Astrocyte of the spinal cord (primary cell): Measurements from ENCODE around the gene RAB14.

ENCODE experiments used
- DNase-seq: peaks from one replicate; pipeline ENCODE4 v3.0.0; 2011; ENCODE audit warnings: low read depth, low spot score
- H3K4me3 ChIP-seq: 2 replicates; pipeline ENCODE4 v1.5.1; 2011; ENCODE audit warnings: low read depth, mild to moderate bottlenecking, low read length, moderate library complexity
- in situ Hi-C: cut with HindIII; loops from 2 replicates; pipeline ENCODE4 v1.10.0; 2017; ENCODE audit warnings: low sequenced_read_pairs
- TF ChIP-seq, protein P1 (sequence below): IDR thresholded peaks from 2 replicates; pipeline ENCODE4 v1.5.1; 2012; ENCODE audit warnings: low read depth, mild to moderate bottlenecking, low read length, inconsistent platforms

RAB14 gene

DNA sequence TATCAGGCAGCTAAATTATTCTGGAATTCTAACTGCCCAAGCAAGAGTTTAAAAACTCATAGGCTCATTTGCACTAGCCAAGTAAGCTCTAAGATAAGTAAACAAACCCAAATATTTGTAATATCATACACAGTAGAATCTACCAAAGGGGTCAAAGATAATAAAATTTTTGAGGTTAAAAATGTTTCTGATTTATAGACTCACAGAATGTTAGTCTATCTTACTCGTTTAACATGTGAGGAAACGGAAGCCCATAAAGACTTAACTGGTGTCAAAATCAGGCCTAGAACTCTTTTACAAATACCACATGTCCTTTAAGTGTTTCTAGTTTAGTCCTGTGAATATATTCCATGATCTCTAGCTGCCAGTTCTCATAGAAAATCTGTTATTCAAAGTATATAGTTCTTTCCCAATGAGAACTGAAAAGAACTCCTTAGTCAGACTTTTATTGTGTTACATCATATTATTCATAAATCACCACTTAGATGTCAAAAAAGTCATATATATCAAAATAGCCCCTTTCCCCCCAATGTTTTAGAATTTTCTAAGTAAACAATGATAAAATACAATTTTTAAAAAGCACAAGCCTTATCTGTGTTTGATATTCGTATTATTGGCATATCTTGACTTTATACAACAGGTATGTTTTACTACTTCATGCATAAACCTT, 13.9 kb downstream of the RAB14 start:
- TF ChIP-seq, protein P1, sequence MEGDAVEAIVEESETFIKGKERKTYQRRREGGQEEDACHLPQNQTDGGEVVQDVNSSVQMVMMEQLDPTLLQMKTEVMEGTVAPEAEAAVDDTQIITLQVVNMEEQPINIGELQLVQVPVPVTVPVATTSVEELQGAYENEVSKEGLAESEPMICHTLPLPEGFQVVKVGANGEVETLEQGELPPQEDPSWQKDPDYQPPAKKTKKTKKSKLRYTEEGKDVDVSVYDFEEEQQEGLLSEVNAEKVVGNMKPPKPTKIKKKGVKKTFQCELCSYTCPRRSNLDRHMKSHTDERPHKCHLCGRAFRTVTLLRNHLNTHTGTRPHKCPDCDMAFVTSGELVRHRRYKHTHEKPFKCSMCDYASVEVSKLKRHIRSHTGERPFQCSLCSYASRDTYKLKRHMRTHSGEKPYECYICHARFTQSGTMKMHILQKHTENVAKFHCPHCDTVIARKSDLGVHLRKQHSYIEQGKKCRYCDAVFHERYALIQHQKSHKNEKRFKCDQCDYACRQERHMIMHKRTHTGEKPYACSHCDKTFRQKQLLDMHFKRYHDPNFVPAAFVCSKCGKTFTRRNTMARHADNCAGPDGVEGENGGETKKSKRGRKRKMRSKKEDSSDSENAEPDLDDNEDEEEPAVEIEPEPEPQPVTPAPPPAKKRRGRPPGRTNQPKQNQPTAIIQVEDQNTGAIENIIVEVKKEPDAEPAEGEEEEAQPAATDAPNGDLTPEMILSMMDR, result no peak
- no peak overlapping the region for H3K4me3 ChIP-seq
- in situ Hi-C loops, result no loop called here
- no peak for DNase-seq

DNA sequence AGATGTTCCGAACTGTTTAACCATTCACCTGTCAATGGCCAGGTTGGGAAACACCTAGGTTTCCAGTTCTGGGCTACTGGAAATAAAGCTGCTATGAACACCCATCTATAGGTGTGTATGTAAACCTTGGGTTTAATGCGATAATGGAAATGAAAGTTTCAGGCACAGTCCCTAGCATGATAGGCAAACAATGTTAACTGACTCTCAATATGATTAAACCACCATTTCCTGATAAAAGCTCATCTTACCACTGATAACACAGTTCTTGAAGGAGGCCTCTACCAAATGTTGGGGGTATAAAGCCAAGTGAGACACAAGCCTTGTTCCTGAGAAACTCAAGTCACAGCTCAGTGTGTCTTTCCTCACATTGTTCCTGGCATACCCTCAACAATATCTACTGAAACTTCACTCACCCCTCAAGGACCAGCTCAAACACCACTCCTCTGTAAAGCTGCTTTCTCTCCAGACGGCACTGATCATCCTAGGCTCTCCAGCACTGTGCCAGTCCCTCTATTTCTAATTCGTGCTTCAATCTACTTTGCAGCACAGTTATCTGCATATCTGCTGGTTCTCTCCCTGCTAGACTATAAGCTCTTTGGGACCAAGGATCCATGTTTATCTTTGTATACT, 15.8 kb downstream of the RAB14 start:
- no peak for DNase-seq
- TF ChIP-seq, protein P1, result no peak
- in situ Hi-C loops, result no loop called here
- no peak overlapping the region for H3K4me3 ChIP-seq

GRCh38 chr9:121185178-121185745, 16.4 kb downstream of the RAB14 start:
- in situ Hi-C loops, result no loop called here
- no peak for DNase-seq
- TF ChIP-seq, protein P1, result no peak
- no peak overlapping the region for H3K4me3 ChIP-seq

DNA sequence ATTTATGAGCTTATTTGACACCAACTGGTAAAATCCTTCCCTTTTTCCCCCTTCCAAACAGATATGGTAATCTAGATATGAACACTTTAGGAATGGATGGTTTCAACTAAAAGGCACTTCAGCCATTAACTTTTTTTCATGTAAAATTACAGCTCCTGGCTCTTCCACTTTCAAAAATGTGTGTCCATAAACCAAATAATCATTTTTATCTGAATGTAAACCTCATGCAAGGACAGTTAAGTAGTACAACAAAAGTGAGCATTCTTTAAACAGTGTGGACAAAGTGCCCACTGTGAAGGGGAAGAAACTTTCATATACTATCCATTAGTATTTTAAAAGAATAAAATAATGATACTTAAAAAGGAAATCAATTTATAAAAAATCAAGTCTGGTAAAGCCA, 17.2 kb downstream of the RAB14 start:
- no peak for DNase-seq
- in situ Hi-C loops, result no loop called here
- H3K4me3 ChIP-seq, result no peak overlapping the region
- TF ChIP-seq, protein P1, result no peak

GRCh38 chr9:121183666-121184423, 17.8 kb downstream of the RAB14 start:
- in situ Hi-C loops, result no loop called here
- TF ChIP-seq, protein P1, result no peak
- DNase-seq, result no peak
- no peak overlapping the region for H3K4me3 ChIP-seq

DNA sequence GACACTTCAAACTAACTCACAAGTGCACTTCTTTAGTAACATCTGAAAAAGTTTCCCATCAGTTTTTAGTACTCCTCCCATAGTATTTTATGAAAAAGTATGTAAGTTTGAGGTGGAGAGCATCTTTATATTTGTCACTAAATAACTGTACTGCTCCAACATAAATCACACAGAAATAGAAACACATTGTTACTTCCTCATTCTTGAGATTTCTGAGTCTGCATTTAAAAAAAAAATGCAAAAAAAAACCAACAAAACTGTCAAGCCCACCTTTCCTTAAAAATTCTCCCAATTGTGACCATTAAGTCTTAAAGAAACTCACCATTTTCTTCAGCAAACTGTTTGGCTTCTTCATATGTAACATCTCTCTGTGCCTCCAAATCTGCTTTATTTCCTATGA, 18.7 kb downstream of the RAB14 start:
- no peak overlapping the region for H3K4me3 ChIP-seq
- DNase-seq, result no peak
- TF ChIP-seq, protein P1, result no peak
- in situ Hi-C loops, result no loop called here
